H1 (cell line): ENCODE data around the gene RUVBL1.

Source experiments
- BRCA1 ChIP-seq: IDR thresholded peaks from 2 replicates; pipeline ENCODE4 v1.6.1; 2012; ENCODE audit warnings: low read depth, low read length, improper control_type of control experiment
- CHD7 ChIP-seq: fragments of 300-600 bp; sonication (generic); IDR thresholded peaks from 2 replicates; pipeline ENCODE4 v1.7.1; 2012; ENCODE audit warnings: low read length, moderate library complexity, mild to moderate bottlenecking, inconsistent platforms; ENCODE audit not compliant: insufficient replicate concordance
- CTCF ChIP-seq, 3 experiments: IDR thresholded peaks; 1 replicate in 2 of 3; 2 replicates in 1 of 3; pipeline versions ENCODE4 v1.5.1 to v1.6.1; 2011; ENCODE audit warnings: low read length in 3 of 3, mild to moderate bottlenecking in 3 of 3, inconsistent platforms in 2 of 3, low read depth in 1 of 3, moderate library complexity in 1 of 3; ENCODE audit not compliant: insufficient read depth in 1 of 3; ENCODE audit errors: control extremely low read depth in 1 of 3
- EP300 ChIP-seq, 2 experiments: IDR thresholded peaks; 1 replicate in 1 of 2; 2 replicates in 1 of 2; pipeline ENCODE4 v1.6.1; 2011 to 2012; ENCODE audit warnings: low read depth in 2 of 2, low read length in 2 of 2, mild to moderate bottlenecking in 2 of 2, borderline replicate concordance in 1 of 2, inconsistent platforms in 1 of 2, moderate library complexity in 1 of 2
- EZH2 ChIP-seq: fragments of 200-600 bp; sonication (generic); IDR thresholded peaks from 2 replicates; pipeline ENCODE4 v1.7.1; 2012; ENCODE audit warnings: low read depth, mild to moderate bottlenecking, moderate library complexity, low read length, inconsistent platforms; ENCODE audit not compliant: severe bottlenecking
- JUN ChIP-seq: IDR thresholded peaks from 2 replicates; pipeline ENCODE4 v1.6.1; 2011; ENCODE audit warnings: low read depth, mild to moderate bottlenecking, improper control_type of control experiment, low read length
- MAFK ChIP-seq: IDR thresholded peaks from 2 replicates; pipeline ENCODE4 v1.6.1; 2012; ENCODE audit warnings: low read depth, mild to moderate bottlenecking, improper control_type of control experiment, low read length
- MAX ChIP-seq: IDR thresholded peaks from 2 replicates; pipeline ENCODE4 v1.6.1; 2012; ENCODE audit warnings: inconsistent platforms
- PHF8 ChIP-seq: fragments of 200-600 bp; sonication (generic); conservative IDR thresholded peaks from 2 replicates; pipeline ENCODE4 v1.7.1; 2012; ENCODE audit warnings: low read depth, mild to moderate bottlenecking, inconsistent platforms, low read length, moderate library complexity

GRCh38 chr3:128100161-128100560 is 23.5 kb downstream of the RUVBL1 start:
- TF ChIP-seq EP300 (IDR thresholded peaks at IDR 0.05; ENCODE audit: borderline replicate concordance in 1 of 2, low read depth in 2 of 2, low read length in 2 of 2) = no peak
- TF ChIP-seq EZH2 = no peak
- TF ChIP-seq JUN = no peak
- TF ChIP-seq CTCF (IDR thresholded peaks at IDR 0.05; ENCODE audit: control extremely low read depth in 1 of 3, insufficient read depth in 1 of 3, low read depth in 1 of 3, low read length in 3 of 3) = no peak
- TF ChIP-seq PHF8 = no peak
- TF ChIP-seq CHD7 = no peak
- no peak for TF ChIP-seq BRCA1
- TF ChIP-seq MAFK = no peak
- no peak for TF ChIP-seq MAX
